CD8-positive, alpha-beta memory T cell (primary cell): ENCODE data around the gene PIGH. TPM values are rescaled to one million over a fixed set of nuclear protein-coding genes. Genes with fewer than 3 reads are reported as not detected.
A peak's percentile ranks its signal among the peaks of the same experiment; 100 is the strongest.

Experiments used
- CTCF ChIA-PET: fragments of 350-600 bp; sonication (Branson Sonifier 250); formaldehyde crosslinking; loops from one replicate; lab custom pipeline; 2021; ENCODE audit warnings: antibody characterized with exemption; lab: Charles Lee
- POLR2A ChIA-PET: fragments of 350-600 bp; sonication (Branson Sonifier 250); formaldehyde crosslinking; loops from one replicate; lab custom pipeline; 2021; ENCODE audit warnings: antibody characterized with exemption; lab: Charles Lee
- DNase-seq, 5 donors: peaks; one replicate each; pipeline versions ENCODE4 v3.0.0 to v3.0.0-alpha.2; 2020 to 2022; ENCODE audit warnings: mixed read lengths in 1 of 5
- H3K27ac ChIP-seq: one replicate; pipeline ENCODE4 v1.7.0; 2013; ENCODE audit warnings: low read depth, mild to moderate bottlenecking, low read length, moderate library complexity
- H3K27me3 ChIP-seq: 2 replicates; pipeline ENCODE4 v1.7.0; 2013; ENCODE audit warnings: low read length, mild to moderate bottlenecking; ENCODE audit not compliant: insufficient read depth, poor library complexity, severe bottlenecking
- H3K36me3 ChIP-seq: 2 replicates; pipeline ENCODE4 v1.7.0; 2013; ENCODE audit warnings: mild to moderate bottlenecking, low read length, moderate library complexity; ENCODE audit not compliant: insufficient read depth
- H3K4me1 ChIP-seq: 2 replicates; pipeline ENCODE4 v1.7.0; 2013; ENCODE audit warnings: mild to moderate bottlenecking, low read length, moderate library complexity; ENCODE audit not compliant: insufficient read depth
- H3K4me3 ChIP-seq: 2 replicates; pipeline ENCODE4 v1.7.0; 2013; ENCODE audit warnings: mild to moderate bottlenecking, low read length
- H3K9me3 ChIP-seq: 2 replicates; pipeline ENCODE4 v1.7.0; 2013; ENCODE audit warnings: mild to moderate bottlenecking, low read length
- H3K27ac Mint-ChIP-seq, 8 donors: one replicate each; pipeline ENCODE4 v1.8.0; 2020 to 2021; ENCODE audit warnings: mixed read lengths in 8 of 8, mild to moderate bottlenecking in 6 of 8, inconsistent platforms in 3 of 8, moderate library complexity in 3 of 8
- H3K27me3 Mint-ChIP-seq, 2 donors: one replicate each; pipeline ENCODE4 v1.8.0; 2020 to 2021; ENCODE audit warnings: mixed read lengths in 2 of 2, mild to moderate bottlenecking in 1 of 2, moderate library complexity in 1 of 2
- H3K36me3 Mint-ChIP-seq, 3 donors: one replicate each; pipeline ENCODE4 v1.8.0; 2020 to 2021; ENCODE audit warnings: mixed read lengths in 3 of 3, inconsistent platforms in 1 of 3, mild to moderate bottlenecking in 1 of 3
- H3K4me1 Mint-ChIP-seq, 3 donors: one replicate each; pipeline ENCODE4 v1.8.0; 2020 to 2021; ENCODE audit warnings: mixed read lengths in 3 of 3, inconsistent platforms in 1 of 3, mild to moderate bottlenecking in 1 of 3
- H3K4me3 Mint-ChIP-seq, 7 donors: one replicate each; pipeline ENCODE4 v1.8.0; 2020 to 2021; ENCODE audit warnings: mixed read lengths in 7 of 7, mild to moderate bottlenecking in 6 of 7, moderate library complexity in 4 of 7, inconsistent platforms in 2 of 7
- H3K9me3 Mint-ChIP-seq, 5 donors: one replicate each; pipeline ENCODE4 v1.8.0; 2020 to 2022; ENCODE audit warnings: mixed read lengths in 5 of 5, mild to moderate bottlenecking in 3 of 5, moderate library complexity in 2 of 5, inconsistent platforms in 1 of 5
- polyA plus RNA-seq: library from polyadenylated mRNA; unstranded; fragments of 300-500 nt; fragmentation: Illumina TruSeq; gene quantifications from one replicate; pipeline ENCODE4 v1.2.3, GENCODE V29; 2021
- total RNA-seq, 2 experiments: library from RNA; stranded (reverse); gene quantifications; one replicate each; pipeline ENCODE4 v1.2.3, GENCODE V29; 2021

Gene PIGH
- total and polyA plus RNA-seq, 3 experiments from 2014 or later, result 24.2 to 39.3 (median 26.1) TPM

DNA sequence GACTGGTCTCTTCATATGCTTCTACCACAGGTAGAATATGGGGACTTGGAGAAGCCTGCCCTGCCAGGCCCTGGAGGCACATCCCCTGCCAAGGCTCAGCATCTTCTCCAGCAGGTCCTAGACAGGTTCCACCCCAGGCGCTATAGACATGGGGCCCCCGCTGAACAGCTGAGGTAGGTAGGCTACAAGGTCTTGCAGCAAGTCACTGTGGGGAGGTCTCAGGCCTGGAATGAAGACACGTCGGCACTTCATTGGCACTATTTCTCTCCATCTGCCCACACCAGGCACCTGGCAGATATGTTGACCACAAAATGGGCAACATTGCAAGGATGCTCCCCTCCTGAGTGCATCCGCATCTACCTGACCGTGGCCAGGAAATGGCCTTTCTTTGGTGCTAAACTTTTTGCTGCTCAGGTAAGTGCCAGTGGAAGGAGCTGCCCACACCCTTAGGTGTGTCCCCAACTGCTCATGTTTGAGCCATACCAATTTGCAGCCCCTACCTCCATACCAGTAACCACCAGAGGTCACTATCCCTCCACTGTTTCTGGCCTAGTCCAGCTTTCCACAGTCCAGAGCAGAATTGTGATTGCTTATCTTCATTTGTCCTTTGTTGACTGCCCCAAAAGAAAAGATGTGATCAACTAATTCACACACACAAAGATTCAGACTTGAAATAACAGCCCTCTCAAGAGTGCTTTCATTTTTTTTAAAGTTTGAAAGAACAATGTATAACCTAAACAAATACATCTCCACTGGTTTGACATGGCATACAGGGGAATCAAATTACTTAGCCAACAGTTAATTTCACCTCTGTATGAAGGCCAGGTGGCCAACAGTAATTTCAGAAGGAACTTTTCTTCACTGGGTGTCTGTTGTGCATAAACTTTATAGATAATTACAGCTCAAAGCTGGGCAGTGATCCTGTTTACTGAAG lies 16.1 kb downstream of the PIGH start:
- Histone ChIP-seq H3K36me3 (peaks cover 9% of the 10 kb centered on the region), H3K9me3 (no peaks in the 10 kb centered on the region), H3K27me3 (no peaks in the 10 kb centered on the region), H3K27ac (no peak overlapping the region), H3K4me3 (no peak overlapping the region), H3K4me1 (no peaks in the 10 kb centered on the region)
- Mint-ChIP-seq H3K27ac (no peak overlapping the region), H3K4me1 (no peaks in the 10 kb centered on the region), H3K9me3 (no peaks in the 10 kb centered on the region), H3K36me3 (peaks cover 0 to 25% (median 2%) of the 10 kb centered on the region in 3 donors), H3K27me3 (no peaks in the 10 kb centered on the region), H3K4me3 (no peak overlapping the region)
- DNase-seq, result peak in 3 of 5 donors; percentile 8 to 51 (median 21)
- CTCF ChIA-PET, result interaction anchor here (0.8 to 7.6 kb wide), 10 partner anchors 12 to 170 kb away, joined by 3 to 57 read pairs (median 4); no protein-coding TSS in a partner anchor
- POLR2A ChIA-PET, result no interaction called here

DNA sequence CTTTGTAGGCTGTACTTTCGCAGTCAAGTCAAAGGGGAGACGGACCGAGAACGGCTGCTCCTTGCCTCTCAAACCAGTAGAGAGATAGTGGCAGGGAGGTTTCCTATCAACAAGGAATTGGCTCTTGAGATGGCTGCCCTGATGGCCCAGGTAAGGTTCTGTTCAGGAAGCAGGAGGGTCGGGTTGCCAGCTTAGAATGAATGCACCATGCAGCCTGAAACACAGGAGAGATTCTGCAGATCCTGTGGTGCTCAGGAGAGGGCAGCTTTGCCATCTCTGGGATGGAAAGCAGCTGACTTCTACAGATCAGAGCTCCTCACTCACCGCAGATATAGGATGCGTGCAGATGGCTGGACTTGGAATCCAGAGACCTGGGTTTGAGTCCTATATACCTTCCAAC lies 18.0 kb downstream of the PIGH start:
- H3K4me3 ChIP-seq, result no peak overlapping the region
- H3K27ac ChIP-seq, result no peak overlapping the region
- no peaks in the 10 kb centered on the region for H3K9me3 ChIP-seq
- ChIA-PET CTCF (interaction anchor here (0.9 to 7.6 kb wide), 5 partner anchors 11 to 154 kb away, joined by 3 to 57 read pairs (median 12); no protein-coding TSS in a partner anchor), POLR2A (no interaction called here)
- H3K36me3 ChIP-seq, result no peaks in the 10 kb centered on the region
- H3K27me3 ChIP-seq, result no peaks in the 10 kb centered on the region
- H3K27me3 Mint-ChIP-seq, result peaks cover 0 to 4% of the 10 kb centered on the region in 2 donors
- H3K27ac Mint-ChIP-seq, result peak overlapping the region in 1 of 8 donors; percentile 21
- no peak overlapping the region for H3K4me3 Mint-ChIP-seq
- no peak for DNase-seq
- no peaks in the 10 kb centered on the region for H3K9me3 Mint-ChIP-seq
- H3K4me1 ChIP-seq, result no peaks in the 10 kb centered on the region
- H3K4me1 Mint-ChIP-seq, result no peaks in the 10 kb centered on the region
- peaks cover 0 to 10% (median 0%) of the 10 kb centered on the region in 3 donors for H3K36me3 Mint-ChIP-seq

DNA sequence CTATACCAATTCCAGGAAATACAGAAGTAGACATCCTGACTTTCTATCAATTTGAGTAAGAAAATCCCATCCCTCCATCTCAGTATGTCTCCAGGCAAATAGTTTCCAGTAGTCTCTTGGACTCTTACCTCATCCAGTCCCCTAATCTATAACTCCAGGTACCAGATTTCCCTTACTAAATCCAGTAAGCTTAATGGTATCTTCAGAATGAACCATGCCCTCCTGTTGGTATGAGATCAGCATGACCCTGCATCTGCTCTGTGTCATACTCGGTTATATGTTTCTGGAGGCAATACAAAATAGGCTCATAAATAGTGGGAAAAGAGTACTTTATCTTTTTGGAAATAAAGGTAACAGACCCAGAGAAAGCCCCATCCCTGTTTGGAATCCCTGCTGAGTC lies 18.4 kb downstream of the PIGH start:
- Mint-ChIP-seq H3K4me1 (no peaks in the 10 kb centered on the region), H3K27ac (peak overlapping the region in 2 of 8 donors; percentile 21 to 46), H3K4me3 (no peak overlapping the region), H3K27me3 (peaks cover 0 to 4% of the 10 kb centered on the region in 2 donors), H3K36me3 (peaks cover 0 to 8% (median 0%) of the 10 kb centered on the region in 3 donors), H3K9me3 (no peaks in the 10 kb centered on the region)
- H3K4me3 ChIP-seq, result no peak overlapping the region
- POLR2A ChIA-PET, result no interaction called here
- no peak overlapping the region for H3K27ac ChIP-seq
- H3K9me3 ChIP-seq, result no peaks in the 10 kb centered on the region
- no peak for DNase-seq
- H3K4me1 ChIP-seq, result no peaks in the 10 kb centered on the region
- no peaks in the 10 kb centered on the region for H3K36me3 ChIP-seq
- H3K27me3 ChIP-seq, result no peaks in the 10 kb centered on the region
- CTCF ChIA-PET, result interaction anchor here (0.9 to 7.6 kb wide), 6 partner anchors 11 to 155 kb away, joined by 3 to 57 read pairs (median 8); no protein-coding TSS in a partner anchor

DNA sequence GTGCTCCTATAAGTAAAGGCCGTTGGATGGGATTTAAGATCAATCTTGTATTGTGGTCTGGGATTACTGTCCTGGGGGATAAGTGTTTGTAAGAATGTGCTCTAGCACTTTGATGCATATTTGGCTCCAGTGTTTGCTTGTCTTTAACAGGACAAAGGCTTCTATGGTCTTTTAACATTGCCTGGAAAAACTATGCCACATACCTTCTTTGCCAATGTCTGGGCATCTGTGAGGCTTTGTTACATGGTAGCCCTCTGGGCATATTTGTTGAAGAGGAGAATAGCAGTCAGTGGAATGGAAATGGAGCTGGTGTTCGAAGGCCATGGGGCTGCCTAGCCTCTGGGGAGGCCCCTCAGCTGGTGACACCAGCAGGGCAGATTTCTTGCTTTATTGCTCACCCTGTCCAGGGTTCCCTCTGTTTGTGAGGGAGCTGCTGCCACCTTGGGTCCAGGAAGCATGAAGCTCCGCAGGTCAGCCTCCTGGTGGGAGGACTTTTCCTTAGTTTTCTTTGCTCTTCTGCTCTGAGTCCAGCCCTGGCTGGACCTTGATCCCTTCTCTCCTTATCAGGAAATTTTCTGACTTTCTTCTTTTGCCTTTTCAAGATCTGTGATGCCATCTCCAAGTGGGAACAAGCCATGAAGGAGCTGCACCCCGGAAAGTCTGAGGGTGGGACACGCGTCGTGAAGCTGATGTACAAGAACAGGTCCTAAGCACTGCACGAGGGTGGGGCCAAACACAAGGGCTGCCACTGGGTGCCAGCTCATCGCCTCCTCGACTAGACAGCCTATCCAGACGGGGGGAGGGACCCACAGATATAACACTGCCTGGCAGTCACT lies 19.5 kb downstream of the PIGH start:
- Mint-ChIP-seq H3K27ac (no peak overlapping the region), H3K4me3 (no peak overlapping the region), H3K27me3 (peaks cover 0 to 4% of the 10 kb centered on the region in 2 donors), H3K4me1 (no peaks in the 10 kb centered on the region), H3K36me3 (peaks cover 0 to 2% (median 0%) of the 10 kb centered on the region in 3 donors), H3K9me3 (no peaks in the 10 kb centered on the region)
- ChIA-PET POLR2A (no interaction called here), CTCF (interaction anchor here (1.1 to 7.6 kb wide), 4 partner anchors 9 to 154 kb away, joined by 4 to 57 read pairs (median 18); no protein-coding TSS in a partner anchor)
- Histone ChIP-seq H3K27me3 (no peaks in the 10 kb centered on the region), H3K4me1 (no peaks in the 10 kb centered on the region), H3K9me3 (no peaks in the 10 kb centered on the region), H3K36me3 (no peaks in the 10 kb centered on the region), H3K27ac (no peak overlapping the region), H3K4me3 (no peak overlapping the region)
- DNase-seq, result no peak

DNA sequence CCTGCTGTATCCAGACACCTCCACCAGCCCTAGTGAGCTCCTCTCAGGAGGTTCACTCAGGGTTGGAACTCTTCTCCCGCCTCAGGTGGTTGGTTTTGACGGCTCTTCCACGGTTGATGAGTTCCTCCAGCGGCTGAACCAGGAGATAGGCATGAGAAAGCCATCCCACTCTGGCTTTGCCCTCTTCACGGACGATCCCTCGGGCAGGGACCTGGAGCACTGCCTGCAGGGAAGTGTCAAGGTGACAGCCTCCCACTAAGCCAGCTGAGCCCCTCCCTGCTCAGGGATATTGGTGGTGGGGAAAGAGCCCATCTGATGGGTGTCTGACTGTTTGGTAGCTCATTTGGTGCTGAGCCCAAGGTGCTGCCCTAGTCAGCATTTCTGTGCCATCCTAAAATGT lies 20.4 kb downstream of the PIGH start:
- H3K9me3 Mint-ChIP-seq, result no peaks in the 10 kb centered on the region
- no peak overlapping the region for H3K4me3 ChIP-seq
- no peak overlapping the region for H3K4me3 Mint-ChIP-seq
- H3K36me3 Mint-ChIP-seq, result no peaks in the 10 kb centered on the region
- peaks cover 0 to 4% of the 10 kb centered on the region in 2 donors for H3K27me3 Mint-ChIP-seq
- ChIA-PET CTCF (interaction anchor here (1.7 to 7.6 kb wide), 4 partner anchors 9 to 152 kb away, joined by 4 to 57 read pairs (median 18); no protein-coding TSS in a partner anchor), POLR2A (interaction anchor here (0.6 kb wide), 1 partner anchor 85 kb away, joined by 3 read pairs; no protein-coding TSS in a partner anchor)
- no peaks in the 10 kb centered on the region for H3K4me1 Mint-ChIP-seq
- H3K4me1 ChIP-seq, result no peaks in the 10 kb centered on the region
- no peaks in the 10 kb centered on the region for H3K9me3 ChIP-seq
- no peak overlapping the region for H3K27ac Mint-ChIP-seq
- DNase-seq, result no peak
- H3K27ac ChIP-seq, result no peak overlapping the region
- H3K27me3 ChIP-seq, result no peaks in the 10 kb centered on the region
- H3K36me3 ChIP-seq, result no peaks in the 10 kb centered on the region

DNA sequence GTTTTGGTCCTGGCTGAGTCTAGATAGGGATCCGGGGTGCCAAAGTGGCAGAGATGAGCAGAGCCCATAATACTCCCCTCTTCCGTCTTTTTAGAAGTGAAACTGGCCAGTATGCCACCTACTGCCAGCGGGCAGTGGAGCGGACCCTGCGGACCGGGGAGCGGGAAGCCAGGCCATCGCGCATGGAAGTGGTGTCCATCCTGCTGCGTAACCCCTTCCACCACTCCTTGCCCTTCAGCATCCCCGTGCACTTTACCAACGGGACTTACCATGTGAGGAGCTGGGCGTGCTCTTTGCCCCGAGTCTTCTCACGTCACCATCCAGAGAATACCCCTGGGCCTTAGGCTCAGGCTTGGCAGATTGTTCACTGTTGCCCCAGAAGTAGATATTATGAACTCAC lies 21.0 kb downstream of the PIGH start:
- no peaks in the 10 kb centered on the region for H3K4me1 ChIP-seq
- H3K4me3 ChIP-seq, result no peak overlapping the region
- no peak overlapping the region for H3K27ac ChIP-seq
- peaks cover 0 to 4% of the 10 kb centered on the region in 2 donors for H3K27me3 Mint-ChIP-seq
- DNase-seq, result no peak
- no peaks in the 10 kb centered on the region for H3K4me1 Mint-ChIP-seq
- no peaks in the 10 kb centered on the region for H3K36me3 ChIP-seq
- no peak overlapping the region for H3K27ac Mint-ChIP-seq
- H3K36me3 Mint-ChIP-seq, result no peaks in the 10 kb centered on the region
- no peaks in the 10 kb centered on the region for H3K27me3 ChIP-seq
- CTCF ChIA-PET, result interaction anchor here (0.8 to 7.6 kb wide), 6 partner anchors 8 to 151 kb away, joined by 3 to 57 read pairs (median 5); no protein-coding TSS in a partner anchor
- H3K4me3 Mint-ChIP-seq, result no peak overlapping the region
- POLR2A ChIA-PET, result interaction anchor here (0.6 kb wide), 1 partner anchor 85 kb away, joined by 3 read pairs; no protein-coding TSS in a partner anchor
- H3K9me3 ChIP-seq, result no peaks in the 10 kb centered on the region
- H3K9me3 Mint-ChIP-seq, result no peaks in the 10 kb centered on the region

DNA sequence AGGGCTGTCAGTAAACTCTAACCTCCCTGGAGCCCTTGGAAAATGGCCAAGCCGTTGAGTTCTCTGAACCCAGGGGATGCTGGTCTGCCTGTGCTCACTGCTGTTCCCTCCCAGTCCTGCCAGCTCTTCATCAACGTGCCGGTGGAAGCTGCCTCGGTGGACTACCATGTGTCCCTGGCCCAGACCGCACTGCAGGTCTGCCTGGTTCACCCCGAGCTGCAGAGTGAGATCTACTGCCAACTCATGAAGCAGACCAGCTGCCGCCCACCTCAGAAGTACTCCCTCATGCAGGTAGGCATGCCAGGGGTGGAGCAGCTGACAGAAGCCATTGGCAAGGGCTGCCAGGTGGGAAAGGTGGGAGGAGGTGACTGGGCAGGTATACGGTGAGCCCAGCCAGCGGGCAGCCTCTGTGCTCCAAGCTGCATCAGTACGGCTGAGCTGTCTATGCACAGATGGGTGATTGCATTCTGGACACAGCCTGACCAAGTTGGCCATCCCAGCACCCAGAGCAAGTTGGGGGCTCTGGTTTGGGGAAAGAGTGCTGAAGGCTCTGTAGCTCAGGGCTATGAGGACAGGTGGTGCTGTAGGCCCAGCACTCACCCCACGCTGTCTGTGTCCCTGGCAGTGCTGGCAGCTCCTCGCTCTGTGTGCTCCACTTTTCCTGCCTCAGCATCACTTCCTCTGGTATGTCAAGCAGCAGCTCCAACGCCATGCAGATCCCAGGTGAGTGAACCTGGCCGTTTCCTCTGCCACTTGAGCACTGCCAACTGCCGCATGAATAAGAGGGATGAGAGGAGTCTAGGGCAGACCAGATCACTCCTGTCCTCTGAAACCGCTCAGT lies 21.9 kb downstream of the PIGH start:
- Mint-ChIP-seq H3K4me3 (no peak overlapping the region), H3K9me3 (no peaks in the 10 kb centered on the region), H3K36me3 (no peaks in the 10 kb centered on the region), H3K4me1 (no peaks in the 10 kb centered on the region), H3K27ac (no peak overlapping the region), H3K27me3 (peaks cover 0 to 4% of the 10 kb centered on the region in 2 donors)
- Histone ChIP-seq H3K9me3 (no peaks in the 10 kb centered on the region), H3K4me1 (no peaks in the 10 kb centered on the region), H3K27me3 (no peaks in the 10 kb centered on the region), H3K27ac (no peak overlapping the region), H3K36me3 (no peaks in the 10 kb centered on the region), H3K4me3 (no peak overlapping the region)
- no peak for DNase-seq
- ChIA-PET POLR2A (no interaction called here), CTCF (interaction anchor here (0.8 to 1.7 kb wide), 4 partner anchors 11 to 150 kb away, joined by 3 to 6 read pairs (median 4); no protein-coding TSS in a partner anchor)
